H1 (cell line): ENCODE measurements around the gene ITPKB. TPM values are rescaled to one million over a fixed set of nuclear protein-coding genes. Genes with fewer than 3 reads are reported as not detected.

ENCODE experiments used
- polyA plus RNA-seq, 7 experiments: library from polyadenylated mRNA; depleted of rRNA in 3 of 7; stranded (reverse) in 5 of 7; unstranded in 2 of 7; fragments of >200 nt in 5 of 7; fragments of 200-250 nt in 2 of 7; gene quantifications; 1 replicate in 5 of 7; 2 replicates in 1 of 7; 4 replicates in 1 of 7; pipeline versions ENCODE4 v1.2.1 to v1.2.3, GENCODE V29; 2011 to 2013; ENCODE audit warnings: missing spikeins in 2 of 7, mixed read lengths in 2 of 7
- total RNA-seq: library from RNA; stranded (reverse); fragmentation: NEBNext Ultra II Directional; extraction: Animal tissue kit (Norgen Biotek cat#: 25700); gene quantifications from 2 replicates; pipeline ENCODE4 v1.2.1, GENCODE V29; 2021
- TF ChIP-seq, protein P1 (sequence below), 3 experiments: IDR thresholded peaks; 1 replicate in 2 of 3; 2 replicates in 1 of 3; pipeline versions ENCODE4 v1.5.1 to v1.6.1; 2011; ENCODE audit warnings: low read length in 3 of 3, mild to moderate bottlenecking in 3 of 3, inconsistent platforms in 2 of 3, low read depth in 1 of 3, moderate library complexity in 1 of 3; ENCODE audit not compliant: insufficient read depth in 1 of 3; ENCODE audit errors: control extremely low read depth in 1 of 3

Gene ITPKB
- total and polyA plus RNA-seq, 2 of the 8 experiments (the other 6 are each of a cell fraction or from before 2014, with no cell fraction given), result 1.7 to 4.8 TPM

DNA sequence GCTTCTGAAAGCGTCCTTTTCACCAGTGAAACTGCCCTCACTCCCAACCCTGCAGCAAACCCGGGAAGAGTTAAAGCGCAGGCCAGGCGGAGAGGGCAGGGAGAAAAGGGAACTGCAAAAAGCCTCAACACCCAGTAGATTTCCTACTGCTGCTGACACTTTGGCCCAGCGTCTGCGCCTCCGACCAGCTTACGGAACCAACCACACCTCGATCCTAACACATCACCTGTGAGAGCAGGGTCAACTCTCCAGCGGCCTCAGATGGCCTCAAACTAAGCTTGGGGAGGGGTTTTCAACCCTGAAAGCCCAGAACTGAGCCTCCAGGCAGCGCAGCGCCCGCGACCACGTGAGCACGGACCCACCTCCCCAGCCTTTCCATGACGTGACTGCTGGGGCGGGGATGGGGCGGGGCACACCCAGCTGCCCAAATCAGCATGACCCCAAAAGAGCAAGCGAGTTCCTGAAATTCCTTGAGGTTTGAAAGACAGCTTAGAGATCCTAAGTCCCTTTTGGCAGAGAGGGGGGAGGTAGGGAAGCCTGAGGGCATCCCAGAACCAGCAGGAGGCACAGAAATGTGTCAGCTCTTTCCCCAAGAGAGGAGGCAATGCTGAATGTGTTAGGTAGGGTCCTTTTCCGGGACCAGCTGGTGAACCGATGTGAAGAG, 59.1 kb downstream of the ITPKB start (continued):
- TF ChIP-seq, protein P1, sequence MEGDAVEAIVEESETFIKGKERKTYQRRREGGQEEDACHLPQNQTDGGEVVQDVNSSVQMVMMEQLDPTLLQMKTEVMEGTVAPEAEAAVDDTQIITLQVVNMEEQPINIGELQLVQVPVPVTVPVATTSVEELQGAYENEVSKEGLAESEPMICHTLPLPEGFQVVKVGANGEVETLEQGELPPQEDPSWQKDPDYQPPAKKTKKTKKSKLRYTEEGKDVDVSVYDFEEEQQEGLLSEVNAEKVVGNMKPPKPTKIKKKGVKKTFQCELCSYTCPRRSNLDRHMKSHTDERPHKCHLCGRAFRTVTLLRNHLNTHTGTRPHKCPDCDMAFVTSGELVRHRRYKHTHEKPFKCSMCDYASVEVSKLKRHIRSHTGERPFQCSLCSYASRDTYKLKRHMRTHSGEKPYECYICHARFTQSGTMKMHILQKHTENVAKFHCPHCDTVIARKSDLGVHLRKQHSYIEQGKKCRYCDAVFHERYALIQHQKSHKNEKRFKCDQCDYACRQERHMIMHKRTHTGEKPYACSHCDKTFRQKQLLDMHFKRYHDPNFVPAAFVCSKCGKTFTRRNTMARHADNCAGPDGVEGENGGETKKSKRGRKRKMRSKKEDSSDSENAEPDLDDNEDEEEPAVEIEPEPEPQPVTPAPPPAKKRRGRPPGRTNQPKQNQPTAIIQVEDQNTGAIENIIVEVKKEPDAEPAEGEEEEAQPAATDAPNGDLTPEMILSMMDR (IDR thresholded peaks at IDR 0.05; ENCODE audit: control extremely low read depth in 1 of 3, insufficient read depth in 1 of 3, low read depth in 1 of 3, low read length in 3 of 3), result no peak
